ENCODE measurements around the gene GRWD1.

Gene GRWD1

DNA sequence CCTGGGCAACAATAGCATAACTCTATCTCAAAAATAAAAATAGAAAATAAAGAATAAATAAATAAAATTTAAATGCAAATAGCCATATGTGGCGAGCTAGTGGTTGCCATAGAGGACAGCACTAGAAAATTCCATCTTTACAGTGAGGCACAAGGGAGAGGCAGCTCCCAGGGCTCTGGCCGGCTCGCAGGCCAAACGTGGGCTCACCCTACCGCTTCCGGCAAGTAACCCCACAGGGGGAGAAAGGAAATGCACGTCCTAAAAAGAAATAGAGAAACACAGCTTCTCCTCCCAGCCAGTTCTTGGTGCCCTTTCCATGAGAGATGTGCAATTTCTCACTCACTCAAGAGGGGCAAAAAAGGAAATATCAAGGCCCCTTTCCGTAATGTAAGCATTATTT is 12.4 kb upstream of the GRWD1 start:
- TF ChIP-seq CTCF (IDR thresholded peaks at IDR 0.05; ENCODE audit: low read depth, low read length): no peak
- H3K4me3 ChIP-seq (ENCODE audit: low read depth, low read length): no peak overlapping the region

GRCh38 chr19:48436586-48436985 is 9.2 kb upstream of the GRWD1 start:
- no peak for TF ChIP-seq CTCF (IDR thresholded peaks at IDR 0.05; ENCODE audit: low read depth, low read length)
- no peak overlapping the region for H3K4me3 ChIP-seq (ENCODE audit: low read depth, low read length)

GRCh38 chr19:48441360-48442050 is 4.3 kb upstream of the GRWD1 start:
- no peak for TF ChIP-seq CTCF (IDR thresholded peaks at IDR 0.05; ENCODE audit: low read depth, low read length)
- H3K4me3 ChIP-seq (ENCODE audit: low read depth, low read length): no peak overlapping the region

- no peak overlapping the region for H3K4me3 ChIP-seq (ENCODE audit: low read depth, low read length)
- TF ChIP-seq CTCF (IDR thresholded peaks at IDR 0.05; ENCODE audit: low read depth, low read length): no peak
Measured at GRCh38 chr19:48442116-48443035, 3.4 kb upstream of the GRWD1 start.

- no peak overlapping the region for H3K4me3 ChIP-seq (ENCODE audit: low read depth, low read length)
- TF ChIP-seq CTCF (IDR thresholded peaks at IDR 0.05; ENCODE audit: low read depth, low read length): no peak
Measured at GRCh38 chr19:48443256-48443655, 2.5 kb upstream of the GRWD1 start.

- no peak for TF ChIP-seq CTCF (IDR thresholded peaks at IDR 0.05; ENCODE audit: low read depth, low read length)
- no peak overlapping the region for H3K4me3 ChIP-seq (ENCODE audit: low read depth, low read length)
Measured at GRCh38 chr19:48443731-48444128, 2.1 kb upstream of the GRWD1 start.
